H9 (cell line): Measurements from ENCODE around the gene GHITM. TPM values are rescaled to one million over a fixed set of nuclear protein-coding genes. Genes with fewer than 3 reads are reported as not detected.
A peak's percentile ranks its signal among the peaks of the same experiment; 100 is the strongest.

ENCODE experiments used
- DNase-seq: peaks from one replicate; pipeline ENCODE4 v3.0.0-alpha.2; 2017
- H2AFZ ChIP-seq: one replicate; pipeline ENCODE4 v1.6.1; 2013; ENCODE audit warnings: mild to moderate bottlenecking, low read length, control low read depth, moderate library complexity
- H2AK5ac ChIP-seq: 2 replicates; pipeline ENCODE4 v1.6.1; 2013; ENCODE audit warnings: low read length, control low read depth, mixed read lengths; ENCODE audit not compliant: insufficient read length
- H2BK120ac ChIP-seq: one replicate; pipeline ENCODE4 v1.6.1; 2013; ENCODE audit warnings: low read depth, mild to moderate bottlenecking, low read length, control low read depth, inconsistent platforms; ENCODE audit not compliant: poor library complexity, severe bottlenecking
- H2BK12ac ChIP-seq: 2 replicates; pipeline ENCODE4 v1.6.1; 2013; ENCODE audit warnings: low read length, control low read depth, mixed read lengths, low read depth; ENCODE audit not compliant: insufficient read length
- H2BK15ac ChIP-seq: 2 replicates; pipeline ENCODE4 v1.6.1; 2013; ENCODE audit warnings: low read depth, low read length, control low read depth
- H2BK20ac ChIP-seq: one replicate; pipeline ENCODE4 v1.6.1; 2013; ENCODE audit warnings: low read depth, mild to moderate bottlenecking, low read length, control low read depth, inconsistent platforms; ENCODE audit not compliant: poor library complexity, severe bottlenecking
- H2BK5ac ChIP-seq: 2 replicates; pipeline ENCODE4 v1.6.1; 2013; ENCODE audit warnings: low read length, control low read depth, mixed read lengths; ENCODE audit not compliant: insufficient read length
- H3K14ac ChIP-seq: 2 replicates; pipeline ENCODE4 v1.6.1; 2013; ENCODE audit warnings: low read length, control low read depth; ENCODE audit not compliant: insufficient read depth
- H3K18ac ChIP-seq: 2 replicates; pipeline ENCODE4 v1.6.1; 2013; ENCODE audit warnings: low read depth, mild to moderate bottlenecking, mixed read lengths, low read length, control low read depth; ENCODE audit not compliant: insufficient read length
- H3K23ac ChIP-seq: 2 replicates; pipeline ENCODE4 v1.6.1; 2013; ENCODE audit warnings: low read length, control low read depth, mixed read lengths, low read depth; ENCODE audit not compliant: insufficient read length
- H3K23me2 ChIP-seq: 2 replicates; pipeline ENCODE4 v1.6.1; 2013; ENCODE audit warnings: low read depth, mild to moderate bottlenecking, mixed read lengths, low read length, control low read depth; ENCODE audit not compliant: insufficient read length, poor library complexity, severe bottlenecking
- H3K27ac ChIP-seq: 2 replicates; pipeline ENCODE4 v1.5.1; 2013; ENCODE audit warnings: low read length, control low read depth, mixed read lengths, low read depth; ENCODE audit not compliant: insufficient read length
- H3K27me3 ChIP-seq: 2 replicates; pipeline ENCODE4 v1.6.1; 2013; ENCODE audit warnings: low read length, control low read depth, inconsistent platforms; ENCODE audit not compliant: insufficient read depth
- H3K4ac ChIP-seq: 2 replicates; pipeline ENCODE4 v1.6.1; 2013; ENCODE audit warnings: low read depth, mild to moderate bottlenecking, control low read depth, inconsistent platforms, low read length, moderate library complexity
- H3K4me1 ChIP-seq: 2 replicates; pipeline ENCODE4 v1.6.1; 2013; ENCODE audit warnings: low read length, control low read depth, inconsistent platforms; ENCODE audit not compliant: insufficient read depth
- H3K4me2 ChIP-seq: 2 replicates; pipeline ENCODE4 v1.6.1; 2013; ENCODE audit warnings: low read length, control low read depth, mixed read lengths; ENCODE audit not compliant: insufficient read length, insufficient read depth
- H3K56ac ChIP-seq: 2 replicates; pipeline ENCODE4 v1.6.1; 2013; ENCODE audit warnings: low read depth, mild to moderate bottlenecking, mixed read lengths, low read length, control low read depth; ENCODE audit not compliant: insufficient read length
- H3K79me1 ChIP-seq: 2 replicates; pipeline ENCODE4 v1.6.1; 2013; ENCODE audit warnings: low read depth, mild to moderate bottlenecking, moderate library complexity, low read length, control low read depth, inconsistent platforms; ENCODE audit not compliant: insufficient read depth, poor library complexity, severe bottlenecking
- H3K79me2 ChIP-seq: 2 replicates; pipeline ENCODE4 v1.6.1; 2013; ENCODE audit warnings: low read length, control low read depth, inconsistent platforms; ENCODE audit not compliant: insufficient read depth
- H3K9ac ChIP-seq: 2 replicates; pipeline ENCODE4 v1.6.1; 2013; ENCODE audit warnings: low read length, control low read depth, mixed read lengths; ENCODE audit not compliant: insufficient read length; ENCODE audit errors: extremely low read depth
- H3K9me3 ChIP-seq: one replicate; pipeline ENCODE4 v1.6.1; 2013; ENCODE audit warnings: low read depth, low read length, inconsistent platforms; ENCODE audit not compliant: control insufficient read depth
- H3T11ph ChIP-seq: one replicate; pipeline ENCODE4 v1.6.1; 2013; ENCODE audit warnings: mild to moderate bottlenecking, low read length, control low read depth, inconsistent platforms
- H4K20me1 ChIP-seq: one replicate; pipeline ENCODE4 v1.6.1; 2013; ENCODE audit not compliant: control insufficient read depth, insufficient read length, insufficient read depth
- H4K5ac ChIP-seq: 2 replicates; pipeline ENCODE4 v1.6.1; 2013; ENCODE audit warnings: low read depth, mild to moderate bottlenecking, mixed read lengths, low read length, control low read depth; ENCODE audit not compliant: insufficient read length
- H4K8ac ChIP-seq: replicated peaks from 2 replicates; pipeline ENCODE4 v1.6.1; 2013; ENCODE audit warnings: low read length, control low read depth, mixed read lengths, low read depth; ENCODE audit not compliant: insufficient read length
- H4K91ac ChIP-seq: 2 replicates; pipeline ENCODE4 v1.6.1; 2013; ENCODE audit warnings: low read depth, mild to moderate bottlenecking, moderate library complexity, mixed read lengths, low read length, control low read depth; ENCODE audit not compliant: insufficient read length
- H3K27ac Mint-ChIP-seq, 3 experiments: 2 replicates in 2 of 3; 3 replicates in 1 of 3; pipeline ENCODE4 v1.8.0; 2020 to 2021; ENCODE audit warnings: mixed read lengths in 3 of 3, mild to moderate bottlenecking in 1 of 3, moderate library complexity in 1 of 3
- H3K27me3 Mint-ChIP-seq: 2 replicates; pipeline ENCODE4 v1.8.0; 2021; ENCODE audit warnings: low read depth, mild to moderate bottlenecking, moderate library complexity, mixed read lengths
- H3K36me3 Mint-ChIP-seq, 3 experiments: 2 replicates in 2 of 3; 3 replicates in 1 of 3; pipeline ENCODE4 v1.8.0; 2020 to 2021; ENCODE audit warnings: low read depth in 3 of 3, mixed read lengths in 3 of 3; ENCODE audit not compliant: insufficient read depth in 1 of 3
- H3K4me1 Mint-ChIP-seq, 2 experiments: 2 replicates each; pipeline ENCODE4 v1.8.0; 2020; ENCODE audit warnings: mixed read lengths in 2 of 2
- H3K4me3 Mint-ChIP-seq, 2 experiments: 2 replicates in 1 of 2; 3 replicates in 1 of 2; pipeline ENCODE4 v1.8.0; 2020 to 2021; ENCODE audit warnings: mild to moderate bottlenecking in 2 of 2, mixed read lengths in 2 of 2, moderate library complexity in 1 of 2
- H3K9me3 Mint-ChIP-seq, 2 experiments: 2 replicates in 1 of 2; 3 replicates in 1 of 2; pipeline ENCODE4 v1.8.0; 2020; ENCODE audit warnings: mild to moderate bottlenecking in 2 of 2, mixed read lengths in 2 of 2, moderate library complexity in 1 of 2
- WGBS: extraction: QIAGEN DNeasy Blood & Tissue Kit; methylation state at CpG from one replicate; pipeline ENCODE4 v1.1.7; 2013; ENCODE audit warnings: missing lambda C conversion rate, low lambda C conversion rate, mixed read lengths; ENCODE audit not compliant: insufficient read length; ENCODE audit errors: extremely low coverage; 5-methylcytosine and 5-hydroxymethylcytosine counted together
- total RNA-seq: library from RNA; stranded (reverse); gene quantifications from 2 replicates; pipeline ENCODE4 v1.2.1, GENCODE V29; 2021
- TF ChIP-seq, protein P1 (sequence below): fragments of 200-600 bp; sonication (generic); conservative IDR thresholded peaks from 3 replicates; pipeline ENCODE4 v1.8.0; 2021; ENCODE audit warnings: antibody characterized with exemption, mild to moderate bottlenecking

The GHITM gene
- total RNA-seq, 1 experiment from 2014 or later = 95.6 TPM

DNA sequence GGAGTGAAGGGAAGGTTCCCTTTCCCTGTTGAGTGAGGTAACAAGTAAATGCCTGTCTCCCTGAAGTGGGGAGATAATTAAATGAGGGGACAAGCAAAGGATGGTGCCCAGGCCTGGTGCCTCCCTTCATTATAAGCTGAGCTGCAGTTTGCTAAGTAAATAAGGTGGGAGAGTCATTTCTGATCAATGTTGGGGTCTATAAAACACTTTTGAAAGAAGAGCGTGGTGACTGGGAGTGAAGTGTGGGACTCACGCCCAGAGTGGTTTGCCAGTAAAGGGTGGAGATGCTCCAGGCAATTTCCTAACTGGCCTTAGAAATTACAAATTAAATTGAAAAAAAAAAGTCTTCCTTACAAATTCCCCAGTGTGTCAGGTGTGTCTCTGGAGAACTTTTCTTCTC, 24.7 kb downstream of the GHITM start:
- no peak overlapping the region for H3K27ac ChIP-seq
- no peak overlapping the region for H2BK5ac ChIP-seq
- H2BK12ac ChIP-seq = no peak overlapping the region
- DNase-seq = no peak
- Mint-ChIP-seq H3K4me3 (no peak overlapping the region; a peak in 2 of 5 replicates), H3K27me3 (peaks cover 3% of the 10 kb centered on the region; the same call in 1 of the 2 replicates), H3K4me1 (peaks cover 72 to 73% of the 10 kb centered on the region in 2 experiments), H3K36me3 (no peaks in the 10 kb centered on the region), H3K9me3 (peaks cover 0 to 4% of the 10 kb centered on the region in 2 experiments; a peak in 2 of 5 replicates), H3K27ac (peak overlapping the region in 2 of 3 experiments; percentile 5 to 52; a peak in 2 of 7 replicates)
- no peaks in the 10 kb centered on the region for H3K23me2 ChIP-seq
- no peak overlapping the region for H2AK5ac ChIP-seq
- no peak overlapping the region for H3T11ph ChIP-seq
- no peak overlapping the region for H2AFZ ChIP-seq
- H3K9me3 ChIP-seq = no peaks in the 10 kb centered on the region
- H3K27me3 ChIP-seq = no peaks in the 10 kb centered on the region
- H4K8ac ChIP-seq = no peak overlapping the region
- H3K18ac ChIP-seq = no peak overlapping the region
- H2BK120ac ChIP-seq = no peak overlapping the region
- no peak overlapping the region for H3K9ac ChIP-seq
- H3K4ac ChIP-seq = no peak overlapping the region
- no peak overlapping the region for H3K4me2 ChIP-seq
- H3K23ac ChIP-seq = no peak overlapping the region
- no peak overlapping the region for H4K5ac ChIP-seq
- H2BK20ac ChIP-seq = no peak overlapping the region
- no peak overlapping the region for H2BK15ac ChIP-seq
- H4K20me1 ChIP-seq = no peaks in the 10 kb centered on the region
- WGBS = no CpG with 5 or more reads among the region's 2 CpGs
- H3K79me1 ChIP-seq = no peaks in the 10 kb centered on the region
- H3K56ac ChIP-seq = no peak overlapping the region
- TF ChIP-seq, protein P1, sequence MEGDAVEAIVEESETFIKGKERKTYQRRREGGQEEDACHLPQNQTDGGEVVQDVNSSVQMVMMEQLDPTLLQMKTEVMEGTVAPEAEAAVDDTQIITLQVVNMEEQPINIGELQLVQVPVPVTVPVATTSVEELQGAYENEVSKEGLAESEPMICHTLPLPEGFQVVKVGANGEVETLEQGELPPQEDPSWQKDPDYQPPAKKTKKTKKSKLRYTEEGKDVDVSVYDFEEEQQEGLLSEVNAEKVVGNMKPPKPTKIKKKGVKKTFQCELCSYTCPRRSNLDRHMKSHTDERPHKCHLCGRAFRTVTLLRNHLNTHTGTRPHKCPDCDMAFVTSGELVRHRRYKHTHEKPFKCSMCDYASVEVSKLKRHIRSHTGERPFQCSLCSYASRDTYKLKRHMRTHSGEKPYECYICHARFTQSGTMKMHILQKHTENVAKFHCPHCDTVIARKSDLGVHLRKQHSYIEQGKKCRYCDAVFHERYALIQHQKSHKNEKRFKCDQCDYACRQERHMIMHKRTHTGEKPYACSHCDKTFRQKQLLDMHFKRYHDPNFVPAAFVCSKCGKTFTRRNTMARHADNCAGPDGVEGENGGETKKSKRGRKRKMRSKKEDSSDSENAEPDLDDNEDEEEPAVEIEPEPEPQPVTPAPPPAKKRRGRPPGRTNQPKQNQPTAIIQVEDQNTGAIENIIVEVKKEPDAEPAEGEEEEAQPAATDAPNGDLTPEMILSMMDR = no peak
- no peak overlapping the region for H4K91ac ChIP-seq
- H3K4me1 ChIP-seq = peaks cover 26% of the 10 kb centered on the region
- no peaks in the 10 kb centered on the region for H3K79me2 ChIP-seq
- H3K14ac ChIP-seq = no peak overlapping the region
